ENCODE data around the gene PSAP.

- no peak for TF ChIP-seq CTCF (IDR thresholded peaks at IDR 0.05; ENCODE audit: low read depth, low read length, missing input control)
- no peak for TF ChIP-seq RAD21 (IDR thresholded peaks at IDR 0.05)
- TF ChIP-seq NR2F2 (IDR thresholded peaks at IDR 0.05), result no peak
- TF ChIP-seq RXRA (IDR thresholded peaks at IDR 0.05), result no peak
- no peak for TF ChIP-seq YY1 (IDR thresholded peaks at IDR 0.05)
These were observed 45.0 kb downstream of the PSAP start for GRCh38 chr10:71805776-71806703.

Data from liver (tissue), 3 donors.